OCI-LY3 (cell line): ENCODE results near the gene THY1.

Experiments used
- H2AFZ ChIP-seq: fragments of 200-600, 300-600 bp; shearing (Covaris generic); 2 replicates; pipeline ENCODE4 v1.6.0; 2014; ENCODE audit warnings: antibody characterized with exemption, low read depth, low read length
- H3K27ac ChIP-seq: fragments of 200-600, 300-600 bp; sonication (generic); 2 replicates; pipeline ENCODE4 v1.5.1; 2014; ENCODE audit warnings: mild to moderate bottlenecking, low read length, moderate library complexity, mixed read lengths
- H3K27me3 ChIP-seq: fragments of 200-600, 300-600 bp; sonication (generic); 2 replicates; pipeline ENCODE4 v1.6.1; 2014; ENCODE audit warnings: low read depth, low read length, mixed read lengths
- H3K36me3 ChIP-seq: fragments of 200-600, 300-600 bp; sonication (generic); replicated peaks from 2 replicates; pipeline ENCODE3; 2014; ENCODE audit warnings: low read depth, low read length, mixed read lengths
- H3K4me1 ChIP-seq: fragments of 300-600, 200-600 bp; sonication (generic); 2 replicates; pipeline ENCODE4 v1.6.1; 2014; ENCODE audit warnings: low read length, mixed read lengths
- H3K4me2 ChIP-seq: fragments of 200-600, 300-600 bp; sonication (generic); 2 replicates; pipeline ENCODE4 v1.6.1; 2014; ENCODE audit warnings: low read length, mixed read lengths
- H3K4me3 ChIP-seq: fragments of 300-600, 200-600 bp; sonication (generic); 2 replicates; pipeline ENCODE4 v1.5.1; 2014; ENCODE audit warnings: antibody characterized with exemption, mild to moderate bottlenecking, low read length, moderate library complexity
- H3K79me2 ChIP-seq: fragments of 300-600, 200-600 bp; shearing (Covaris generic); 2 replicates; pipeline ENCODE4 v1.6.1; 2014; ENCODE audit warnings: mild to moderate bottlenecking, low read length, mixed read lengths
- H3K9ac ChIP-seq: fragments of 300-600, 200-600 bp; shearing (Covaris generic); 2 replicates; pipeline ENCODE4 v1.6.0; 2014; ENCODE audit warnings: mild to moderate bottlenecking, low read length, moderate library complexity
- H3K9me3 ChIP-seq: fragments of 200-600, 300-600 bp; shearing (Covaris generic); 2 replicates; pipeline ENCODE4 v1.6.1; 2014; ENCODE audit warnings: low read length, mixed read lengths; ENCODE audit not compliant: insufficient read depth
- H4K20me1 ChIP-seq: fragments of 200-600, 300-600 bp; sonication (generic); 2 replicates; pipeline ENCODE4 v1.6.1; 2016; ENCODE audit warnings: low read length, mixed read lengths; ENCODE audit not compliant: insufficient read depth
- EZH2phosphoT487 ChIP-seq: fragments of 200-600 bp; shearing (Covaris generic); IDR thresholded peaks from 2 replicates; pipeline ENCODE4 v1.6.1; 2018; ENCODE audit warnings: antibody characterized with exemption, mixed run types, low read depth
- TF ChIP-seq, protein P1 (sequence below): fragments of 200-600, 300-600 bp; sonication (generic); IDR thresholded peaks from 2 replicates; pipeline ENCODE4 v1.5.1; 2014; ENCODE audit warnings: antibody characterized with exemption, low read length, low read depth

The THY1 gene

DNA sequence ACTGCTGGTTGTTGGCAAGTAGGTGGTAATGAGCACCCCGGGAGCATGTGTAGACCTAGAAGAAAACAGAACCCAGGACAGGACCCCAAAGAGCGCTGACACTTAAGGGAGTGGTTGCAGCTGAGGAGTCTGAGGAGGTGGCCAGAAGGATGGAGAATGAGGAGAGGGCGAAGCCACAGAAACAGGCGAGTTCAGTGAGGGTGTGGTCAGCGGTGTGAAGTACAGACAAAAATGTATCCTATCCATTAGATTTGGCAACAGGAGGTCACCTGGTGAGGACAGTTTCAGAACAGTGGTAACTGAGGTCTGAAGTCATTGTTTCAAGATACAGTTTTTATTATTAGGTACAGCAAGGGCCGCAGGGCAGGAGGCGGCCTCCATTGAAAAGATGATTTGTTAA lies 8.6 kb upstream of the THY1 start:
- Histone ChIP-seq H3K9me3 (0 out of 2 replicates have a peak, but pooled peaks cover 4% of the 10 kb centered on the region), H3K4me1 (no peaks in the 10 kb centered on the region), H4K20me1 (no peaks in the 10 kb centered on the region), H3K27me3 (peaks cover 7% of the 10 kb centered on the region; the same call in 1 of the 2 replicates), H2AFZ (no peak overlapping the region), H3K9ac (no peak overlapping the region), H3K4me2 (no peak overlapping the region), H3K36me3 (no peaks in the 10 kb centered on the region), H3K4me3 (no peak overlapping the region), H3K79me2 (no peaks in the 10 kb centered on the region), H3K27ac (no peak overlapping the region)
- no peak for TF ChIP-seq EZH2phosphoT487
- TF ChIP-seq, protein P1, sequence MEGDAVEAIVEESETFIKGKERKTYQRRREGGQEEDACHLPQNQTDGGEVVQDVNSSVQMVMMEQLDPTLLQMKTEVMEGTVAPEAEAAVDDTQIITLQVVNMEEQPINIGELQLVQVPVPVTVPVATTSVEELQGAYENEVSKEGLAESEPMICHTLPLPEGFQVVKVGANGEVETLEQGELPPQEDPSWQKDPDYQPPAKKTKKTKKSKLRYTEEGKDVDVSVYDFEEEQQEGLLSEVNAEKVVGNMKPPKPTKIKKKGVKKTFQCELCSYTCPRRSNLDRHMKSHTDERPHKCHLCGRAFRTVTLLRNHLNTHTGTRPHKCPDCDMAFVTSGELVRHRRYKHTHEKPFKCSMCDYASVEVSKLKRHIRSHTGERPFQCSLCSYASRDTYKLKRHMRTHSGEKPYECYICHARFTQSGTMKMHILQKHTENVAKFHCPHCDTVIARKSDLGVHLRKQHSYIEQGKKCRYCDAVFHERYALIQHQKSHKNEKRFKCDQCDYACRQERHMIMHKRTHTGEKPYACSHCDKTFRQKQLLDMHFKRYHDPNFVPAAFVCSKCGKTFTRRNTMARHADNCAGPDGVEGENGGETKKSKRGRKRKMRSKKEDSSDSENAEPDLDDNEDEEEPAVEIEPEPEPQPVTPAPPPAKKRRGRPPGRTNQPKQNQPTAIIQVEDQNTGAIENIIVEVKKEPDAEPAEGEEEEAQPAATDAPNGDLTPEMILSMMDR = no peak

- H3K9ac ChIP-seq = no peak overlapping the region
- no peaks in the 10 kb centered on the region for H4K20me1 ChIP-seq
- H3K27ac ChIP-seq = no peak overlapping the region
- H3K4me3 ChIP-seq = no peak overlapping the region
- no peak overlapping the region for H3K4me2 ChIP-seq
- H3K4me1 ChIP-seq = no peaks in the 10 kb centered on the region
- H2AFZ ChIP-seq = no peak overlapping the region
- peaks cover 7% of the 10 kb centered on the region; the same call in 1 of the 2 replicates for H3K27me3 ChIP-seq
- H3K36me3 ChIP-seq = no peaks in the 10 kb centered on the region
- no peak for TF ChIP-seq EZH2phosphoT487
- TF ChIP-seq, protein P1 = no peak
- 0 out of 2 replicates have a peak, but pooled peaks cover 4% of the 10 kb centered on the region for H3K9me3 ChIP-seq
- H3K79me2 ChIP-seq = no peaks in the 10 kb centered on the region
These were observed 4.3 kb upstream of the THY1 start for GRCh38 chr11:119427279-119427678.

- H4K20me1 ChIP-seq = no peaks in the 10 kb centered on the region
- no peak overlapping the region for H3K9ac ChIP-seq
- H3K27ac ChIP-seq = no peak overlapping the region
- 0 out of 2 replicates have a peak, but pooled peaks cover 4% of the 10 kb centered on the region for H3K9me3 ChIP-seq
- H3K4me2 ChIP-seq = no peak overlapping the region
- peaks cover 3% of the 10 kb centered on the region; the same call in 1 of the 2 replicates for H3K4me1 ChIP-seq
- H3K79me2 ChIP-seq = no peaks in the 10 kb centered on the region
- no peak overlapping the region for H2AFZ ChIP-seq
- no peak overlapping the region for H3K4me3 ChIP-seq
- peaks cover 4% of the 10 kb centered on the region; the same call in 1 of the 2 replicates for H3K27me3 ChIP-seq
- TF ChIP-seq EZH2phosphoT487 = no peak
- TF ChIP-seq, protein P1 = no peak
- no peaks in the 10 kb centered on the region for H3K36me3 ChIP-seq
These were observed 3.2 kb upstream of the THY1 start for GRCh38 chr11:119426142-119426541.

DNA sequence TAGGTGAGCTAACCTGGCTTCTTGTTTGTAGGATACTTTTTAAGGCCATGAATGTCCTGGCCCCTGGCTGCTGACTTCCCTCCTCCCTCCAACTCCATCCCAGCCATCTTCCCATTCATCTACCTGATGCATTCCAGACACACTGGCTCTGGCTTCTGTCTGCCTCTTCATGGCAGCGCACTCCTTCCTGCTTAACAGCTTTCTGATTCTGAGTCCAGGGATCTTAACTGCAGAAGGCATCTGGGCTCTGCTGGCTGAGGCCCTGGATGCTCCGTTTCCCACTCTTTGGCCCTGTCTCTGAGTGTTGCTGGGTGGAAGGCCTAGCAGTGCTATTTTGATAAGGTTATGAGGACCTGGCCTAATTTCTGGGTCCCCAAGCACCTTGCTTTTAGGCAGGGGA lies 1.8 kb upstream of the THY1 start:
- H4K20me1 ChIP-seq = no peaks in the 10 kb centered on the region
- 0 out of 2 replicates have a peak, but pooled peaks cover 4% of the 10 kb centered on the region for H3K9me3 ChIP-seq
- no peak for TF ChIP-seq EZH2phosphoT487
- TF ChIP-seq, protein P1 = no peak
- no peak overlapping the region for H3K4me2 ChIP-seq
- H3K4me3 ChIP-seq = no peak overlapping the region
- H3K27me3 ChIP-seq = peaks cover 4% of the 10 kb centered on the region; the same call in 1 of the 2 replicates
- no peaks in the 10 kb centered on the region for H3K36me3 ChIP-seq
- H3K4me1 ChIP-seq = peaks cover 3% of the 10 kb centered on the region; the same call in 1 of the 2 replicates
- H2AFZ ChIP-seq = no peak overlapping the region
- no peaks in the 10 kb centered on the region for H3K79me2 ChIP-seq
- H3K9ac ChIP-seq = no peak overlapping the region
- no peak overlapping the region for H3K27ac ChIP-seq
